Measurements from ENCODE around the gene IGFN1.

Gene IGFN1

DNA sequence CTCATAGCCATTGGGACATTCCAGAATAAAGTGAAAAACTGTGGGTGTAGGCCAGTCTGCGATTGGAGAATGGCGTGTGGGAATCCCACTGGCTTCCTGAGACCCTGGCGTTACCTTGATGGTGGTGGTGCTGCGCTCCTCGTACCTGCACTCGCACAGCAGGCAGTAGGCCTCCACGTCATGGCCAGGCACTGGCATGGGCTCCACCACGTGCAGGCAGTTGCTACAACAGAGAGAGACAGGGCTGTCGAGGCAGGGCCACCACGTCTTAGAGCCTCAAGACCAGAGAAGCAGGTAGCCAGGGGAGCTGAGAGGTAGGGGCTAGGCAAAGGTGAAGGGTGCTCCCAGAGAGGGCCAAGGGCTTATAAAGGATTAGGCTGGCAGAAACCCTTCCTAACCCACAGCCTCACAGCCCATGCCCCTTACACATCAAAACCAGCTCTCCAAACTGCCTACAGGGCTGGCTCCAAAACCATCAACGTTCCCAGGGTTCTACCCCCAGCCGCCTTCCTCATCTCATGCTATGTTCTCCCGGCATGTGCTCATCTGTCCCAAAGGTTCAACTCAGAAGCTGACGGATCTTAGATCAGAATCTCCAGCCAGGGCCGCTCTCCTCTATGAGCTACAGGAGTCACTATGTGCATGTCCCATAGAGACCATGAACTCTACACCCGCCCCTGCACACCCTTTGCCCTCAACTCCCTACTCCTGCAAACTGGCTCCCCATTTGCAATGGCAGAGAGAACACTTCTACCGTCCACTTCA lies 43.8 kb upstream of the IGFN1 start:
- H4K20me1 ChIP-seq, result no peaks in the 10 kb centered on the region
- no peaks in the 10 kb centered on the region for H3K9me3 ChIP-seq
- H3K36me3 ChIP-seq, result peaks cover 100% of the 10 kb centered on the region
- H3K4me2 ChIP-seq, result no peak overlapping the region
- TF ChIP-seq Cebpa-rat (IDR thresholded peaks at IDR 0.05), result no peak
- H3K4me3 ChIP-seq, result no peak overlapping the region
- no peak overlapping the region for H3K27ac ChIP-seq
- peaks cover 15% of the 10 kb centered on the region for H3K4me1 ChIP-seq
- H3K9ac ChIP-seq, result no peak overlapping the region
- H3K27me3 ChIP-seq, result no peaks in the 10 kb centered on the region

DNA sequence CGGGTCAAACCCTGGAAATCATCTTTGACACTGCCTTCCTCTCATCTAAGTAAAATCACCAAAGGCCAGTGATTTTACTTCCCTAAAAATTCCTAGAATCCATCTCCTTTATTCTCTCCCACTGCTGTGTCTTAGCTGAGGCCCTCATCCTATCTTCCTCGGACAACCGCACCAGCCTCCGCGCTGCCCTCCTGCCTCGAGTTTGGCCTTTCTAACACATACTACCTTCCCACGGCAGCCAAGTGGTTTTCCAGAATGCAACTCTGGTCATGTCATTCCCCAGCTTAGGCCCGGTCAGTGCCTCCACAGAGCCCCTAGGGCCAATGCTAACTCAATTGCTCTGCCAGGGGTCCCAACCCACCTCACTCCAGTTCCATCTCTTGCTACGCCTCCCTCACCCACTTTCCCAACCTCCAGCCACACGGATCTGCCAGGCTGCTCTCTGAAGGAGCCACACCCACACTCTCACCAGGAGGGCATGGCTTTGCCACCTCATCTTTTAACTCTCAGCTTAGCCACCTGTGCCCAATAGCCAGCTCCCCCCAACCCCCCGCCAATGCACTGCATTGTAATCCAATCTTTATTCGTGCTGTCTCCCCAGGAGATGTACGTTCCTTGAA lies 43.1 kb upstream of the IGFN1 start:
- H3K4me2 ChIP-seq, result no peak overlapping the region
- no peaks in the 10 kb centered on the region for H4K20me1 ChIP-seq

DNA sequence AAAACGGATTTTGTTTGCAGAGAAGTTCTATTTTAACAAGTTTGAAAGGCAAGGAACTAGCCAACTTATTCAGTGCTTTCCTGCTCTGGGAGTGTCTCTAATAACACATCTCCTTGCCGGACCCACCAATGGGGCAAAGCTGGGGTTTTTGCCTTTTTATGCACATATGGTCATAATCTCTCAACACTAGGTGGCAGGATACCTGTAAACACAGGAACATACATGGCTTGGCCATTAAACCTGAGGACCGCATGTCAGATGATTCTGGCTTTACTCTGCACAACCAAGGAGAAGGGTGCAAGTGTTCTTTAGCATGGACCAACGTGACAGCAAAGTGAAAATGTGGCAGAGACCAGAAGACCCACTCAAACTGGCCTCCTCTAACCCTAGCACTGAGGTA lies 41.2 kb upstream of the IGFN1 start:
- H4K20me1 ChIP-seq, result 0 out of 2 replicates have a peak, but pooled peaks cover 7% of the 10 kb centered on the region
- peaks cover 81% of the 10 kb centered on the region for H3K36me3 ChIP-seq
- no peak overlapping the region for H3K4me3 ChIP-seq
- no peaks in the 10 kb centered on the region for H3K27me3 ChIP-seq
- no peak for TF ChIP-seq Cebpa-rat (IDR thresholded peaks at IDR 0.05)
- H3K9me3 ChIP-seq, result no peaks in the 10 kb centered on the region
- no peak overlapping the region for H3K27ac ChIP-seq
- H3K9ac ChIP-seq, result no peak overlapping the region
- no peak overlapping the region for H3K4me2 ChIP-seq
- peaks cover 15% of the 10 kb centered on the region for H3K4me1 ChIP-seq

More for the DNA sequence above, 43.1 kb upstream of the IGFN1 start:
- no peak overlapping the region for H3K9ac ChIP-seq
- H3K27me3 ChIP-seq, result no peaks in the 10 kb centered on the region
- no peak for TF ChIP-seq Cebpa-rat (IDR thresholded peaks at IDR 0.05)
- no peak overlapping the region for H3K4me3 ChIP-seq
- peaks cover 100% of the 10 kb centered on the region for H3K36me3 ChIP-seq
- H3K27ac ChIP-seq, result no peak overlapping the region
- H3K4me1 ChIP-seq, result peaks cover 10% of the 10 kb centered on the region
- H3K9me3 ChIP-seq, result no peaks in the 10 kb centered on the region

DNA sequence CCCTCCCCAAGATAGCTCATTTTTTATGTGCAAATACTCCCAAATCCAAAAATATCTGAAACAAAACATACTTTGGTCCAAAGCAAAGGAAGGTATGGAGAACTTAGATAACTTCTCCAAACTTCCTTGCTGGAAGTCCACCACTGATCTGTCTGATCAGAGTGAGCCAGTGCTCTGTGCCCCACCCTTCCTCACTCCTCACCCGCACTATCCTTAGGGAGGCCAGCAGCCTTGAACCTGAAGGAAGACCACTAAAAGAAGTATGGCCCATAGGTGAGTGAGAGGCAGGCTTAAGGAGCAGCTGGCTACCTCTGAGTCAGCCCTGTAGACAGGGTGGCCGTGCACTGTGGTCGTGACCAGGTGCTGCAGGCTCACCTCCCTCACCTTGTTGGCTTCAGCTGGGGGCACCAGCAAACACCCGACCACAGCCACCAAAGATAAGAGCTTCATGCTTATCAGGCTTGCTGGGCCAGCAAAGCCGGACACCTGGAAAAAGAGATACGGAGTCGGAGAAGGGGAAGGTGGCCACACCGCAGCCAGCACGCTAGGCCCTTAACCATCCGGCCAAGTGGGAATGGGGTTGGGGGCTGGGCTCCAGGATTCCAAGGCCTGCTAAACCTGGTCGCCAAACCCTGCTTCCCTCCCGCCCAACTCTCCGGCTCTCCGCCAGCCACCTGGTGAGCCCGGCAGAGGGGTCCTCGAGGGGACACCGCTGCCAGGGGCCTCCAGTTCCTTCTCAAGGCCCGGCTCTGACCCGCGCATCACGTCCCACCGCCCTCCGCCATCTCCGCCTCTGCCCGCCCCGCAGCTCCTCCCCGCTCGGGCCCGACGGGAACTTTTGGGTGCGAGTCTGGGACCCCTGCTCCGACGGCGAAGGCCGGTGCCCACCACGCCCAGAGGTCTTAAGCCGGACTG lies 36.9 kb upstream of the IGFN1 start:
- H3K27ac ChIP-seq, result peak overlapping the region; percentile 87
- peaks cover 38% of the 10 kb centered on the region for H3K36me3 ChIP-seq
- H3K9ac ChIP-seq, result peak overlapping the region; percentile 88
- peak overlapping the region; percentile 95 for H3K4me2 ChIP-seq
- peaks cover 21% of the 10 kb centered on the region for H3K4me1 ChIP-seq
- H3K9me3 ChIP-seq, result peaks cover 10% of the 10 kb centered on the region; the same call in 1 of the 2 replicates
- no peak for TF ChIP-seq Cebpa-rat (IDR thresholded peaks at IDR 0.05)
- H3K27me3 ChIP-seq, result no peaks in the 10 kb centered on the region
- H3K4me3 ChIP-seq, result peak overlapping the region; percentile 88
- H4K20me1 ChIP-seq, result 0 out of 2 replicates have a peak, but pooled peaks cover 7% of the 10 kb centered on the region

DNA sequence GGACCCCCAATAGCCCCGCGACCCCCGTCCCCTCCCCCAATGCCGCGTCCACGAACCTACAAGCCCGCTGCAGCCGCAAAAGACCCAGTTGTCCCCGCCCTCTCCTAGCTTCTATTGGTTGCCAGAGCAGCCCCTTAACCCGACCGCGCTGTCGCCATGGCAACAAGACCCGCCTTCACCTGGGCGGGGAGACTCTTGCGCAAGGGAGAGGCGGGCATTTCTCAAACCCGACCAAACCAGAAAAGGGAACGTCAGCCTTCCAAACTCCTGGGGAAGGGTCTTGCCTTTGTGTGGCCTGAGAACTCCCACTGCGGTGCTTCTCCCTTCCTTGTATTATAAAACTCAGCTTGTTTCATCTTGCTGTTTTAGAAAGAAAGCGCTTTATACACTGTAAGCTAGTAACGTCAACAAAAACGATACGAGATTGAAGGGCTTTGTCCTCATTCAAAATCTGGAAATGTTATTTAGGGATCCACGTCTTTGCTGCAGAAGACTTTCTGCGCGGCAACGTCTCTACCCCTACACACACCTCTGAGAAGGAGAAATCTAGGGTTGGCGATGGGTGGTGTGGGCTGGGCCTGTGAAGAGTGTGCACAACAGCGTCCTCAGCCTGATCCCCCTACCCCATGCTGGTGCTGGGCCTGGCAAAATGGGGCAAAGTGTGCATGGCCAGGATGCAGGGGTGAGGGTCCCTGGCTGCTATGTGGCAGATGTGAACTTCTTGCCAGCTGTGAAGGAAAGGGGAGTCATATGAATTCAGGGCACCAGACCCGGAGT lies 36.0 kb upstream of the IGFN1 start, which contains the start of gene TMEM9:
TSS of gene TMEM9 (minus strand) at position 86 of the 777 bp plus-strand sequence. CDS start 551 bp downstream, outside the sequence.
- H3K4me3 ChIP-seq, result peak within 1 kb of the TSS; percentile 88
- H3K27me3 ChIP-seq, result no peaks in the 10 kb centered on the region
- TF ChIP-seq Cebpa-rat (IDR thresholded peaks at IDR 0.05), result peak; percentile 100
- H3K27ac ChIP-seq, result peak within 1 kb of the TSS; percentile 87
- H3K4me1 ChIP-seq, result peaks cover 21% of the 10 kb centered on the region
- 0 out of 2 replicates have a peak, but pooled peaks cover 7% of the 10 kb centered on the region for H4K20me1 ChIP-seq
- peak within 1 kb of the TSS; percentile 95 for H3K4me2 ChIP-seq
- H3K36me3 ChIP-seq, result peaks cover 30% of the 10 kb centered on the region
- H3K9ac ChIP-seq, result peak within 1 kb of the TSS; percentile 88
- H3K9me3 ChIP-seq, result peaks cover 10% of the 10 kb centered on the region; the same call in 1 of the 2 replicates

DNA sequence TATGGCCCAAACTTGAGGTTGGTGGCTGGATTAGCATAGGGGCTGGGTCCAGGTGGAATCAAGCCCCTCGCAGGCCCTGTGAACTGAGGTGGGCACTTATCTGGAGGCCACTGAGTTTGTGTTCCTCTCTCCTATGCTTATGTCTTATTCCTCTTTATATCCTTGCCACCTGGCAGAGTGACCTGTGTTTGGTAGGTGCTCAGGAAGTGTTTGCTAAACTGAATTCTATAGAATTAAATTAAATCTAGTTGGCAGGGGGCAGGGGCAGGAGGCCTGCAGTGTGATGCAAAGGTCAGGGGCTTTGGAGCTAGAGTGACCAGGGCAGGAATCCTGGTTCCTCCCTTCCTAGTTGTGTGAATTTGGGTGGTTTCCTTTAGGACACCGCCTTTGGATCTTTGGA lies 35.3 kb upstream of the IGFN1 start:
- Histone ChIP-seq H3K9me3 (peaks cover 10% of the 10 kb centered on the region; the same call in 1 of the 2 replicates), H3K27ac (no peak overlapping the region), H3K4me1 (peaks cover 21% of the 10 kb centered on the region), H3K27me3 (no peaks in the 10 kb centered on the region), H4K20me1 (0 out of 2 replicates have a peak, but pooled peaks cover 7% of the 10 kb centered on the region), H3K36me3 (peaks cover 22% of the 10 kb centered on the region), H3K4me3 (no peak overlapping the region), H3K9ac (no peak overlapping the region), H3K4me2 (no peak overlapping the region)
- TF ChIP-seq Cebpa-rat (IDR thresholded peaks at IDR 0.05), result no peak

DNA sequence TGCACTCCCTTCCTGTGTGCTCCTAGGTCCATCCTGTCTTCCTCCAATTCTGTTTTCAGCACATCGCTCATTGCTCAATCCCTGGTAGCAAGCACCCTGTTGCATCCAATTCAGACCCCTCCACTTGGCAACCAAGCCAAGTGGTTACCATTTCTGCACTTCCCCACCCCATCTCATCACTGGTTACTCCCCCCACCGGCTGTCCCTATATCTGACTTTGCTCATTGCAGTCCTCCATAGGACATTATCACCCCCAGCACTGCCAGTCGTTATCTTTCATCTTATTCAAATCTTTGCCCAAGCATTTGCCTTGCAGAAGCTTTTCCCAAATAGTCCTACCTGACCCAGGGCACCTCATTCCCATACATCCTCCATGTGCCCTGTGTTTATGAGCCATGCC lies 34.3 kb upstream of the IGFN1 start:
- no peak for TF ChIP-seq Cebpa-rat (IDR thresholded peaks at IDR 0.05)
- no peak overlapping the region for H3K4me2 ChIP-seq
- 0 out of 2 replicates have a peak, but pooled peaks cover 7% of the 10 kb centered on the region for H4K20me1 ChIP-seq
- H3K9ac ChIP-seq, result no peak overlapping the region
- no peaks in the 10 kb centered on the region for H3K27me3 ChIP-seq
- H3K27ac ChIP-seq, result no peak overlapping the region
- peaks cover 12% of the 10 kb centered on the region for H3K36me3 ChIP-seq
- peaks cover 10% of the 10 kb centered on the region; the same call in 1 of the 2 replicates for H3K9me3 ChIP-seq
- H3K4me1 ChIP-seq, result peaks cover 21% of the 10 kb centered on the region
- no peak overlapping the region for H3K4me3 ChIP-seq

DNA sequence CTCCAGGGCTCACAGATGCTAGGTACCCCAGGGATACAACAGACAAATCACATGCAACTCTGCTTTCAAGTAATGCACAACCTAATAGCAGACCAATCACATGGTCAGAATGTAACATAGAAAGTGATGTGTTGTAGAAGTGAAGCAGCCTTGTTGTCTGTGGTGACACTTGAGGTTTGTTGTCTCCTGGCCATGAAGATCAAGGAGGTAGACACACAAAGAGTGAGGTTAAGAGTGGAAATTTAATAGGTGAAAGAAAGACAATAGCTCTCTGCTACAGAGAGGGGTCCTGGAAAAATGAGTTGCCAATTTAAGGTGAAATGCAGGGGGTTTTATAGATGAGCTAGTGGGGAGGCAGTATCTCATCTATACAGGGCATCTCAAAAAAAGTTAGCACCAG lies 33.8 kb upstream of the IGFN1 start:
- Histone ChIP-seq H4K20me1 (0 out of 2 replicates have a peak, but pooled peaks cover 7% of the 10 kb centered on the region), H3K36me3 (peaks cover 7% of the 10 kb centered on the region), H3K27me3 (no peaks in the 10 kb centered on the region), H3K4me3 (no peak overlapping the region), H3K27ac (no peak overlapping the region), H3K4me1 (peaks cover 21% of the 10 kb centered on the region), H3K4me2 (no peak overlapping the region), H3K9me3 (peaks cover 10% of the 10 kb centered on the region; the same call in 1 of the 2 replicates), H3K9ac (no peak overlapping the region)
- TF ChIP-seq Cebpa-rat (IDR thresholded peaks at IDR 0.05), result no peak

All from BLaER1 (cell line).